ENCODE data around the gene RUNX2.

DNA sequence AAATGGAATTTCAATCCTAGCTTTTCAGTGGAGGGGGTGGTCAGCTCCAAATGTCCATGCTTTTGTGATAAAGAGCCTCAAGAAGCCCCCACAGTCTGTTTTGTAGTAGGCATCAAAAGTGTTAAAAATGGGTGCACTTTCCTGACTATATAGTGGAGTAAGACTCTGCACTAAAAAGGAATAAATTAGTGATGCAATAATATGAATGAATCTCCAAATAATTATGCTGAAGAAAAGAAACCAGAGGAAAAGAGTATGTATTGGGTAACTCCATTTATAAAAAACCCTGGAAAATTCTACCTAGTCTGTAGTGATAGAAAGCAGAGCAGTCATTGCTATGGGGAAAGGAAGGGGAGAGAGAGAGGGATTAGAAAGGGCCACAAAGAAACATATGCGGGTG is 360.1 kb downstream of the RUNX2 start:
- TF ChIP-seq CTCF (IDR thresholded peaks at IDR 0.05) (no peak), SIN3A (IDR thresholded peaks at IDR 0.05; ENCODE audit: borderline replicate concordance, insufficient read depth, low read depth, low read length) (no peak)
- TF ChIP-seq, protein P1, sequence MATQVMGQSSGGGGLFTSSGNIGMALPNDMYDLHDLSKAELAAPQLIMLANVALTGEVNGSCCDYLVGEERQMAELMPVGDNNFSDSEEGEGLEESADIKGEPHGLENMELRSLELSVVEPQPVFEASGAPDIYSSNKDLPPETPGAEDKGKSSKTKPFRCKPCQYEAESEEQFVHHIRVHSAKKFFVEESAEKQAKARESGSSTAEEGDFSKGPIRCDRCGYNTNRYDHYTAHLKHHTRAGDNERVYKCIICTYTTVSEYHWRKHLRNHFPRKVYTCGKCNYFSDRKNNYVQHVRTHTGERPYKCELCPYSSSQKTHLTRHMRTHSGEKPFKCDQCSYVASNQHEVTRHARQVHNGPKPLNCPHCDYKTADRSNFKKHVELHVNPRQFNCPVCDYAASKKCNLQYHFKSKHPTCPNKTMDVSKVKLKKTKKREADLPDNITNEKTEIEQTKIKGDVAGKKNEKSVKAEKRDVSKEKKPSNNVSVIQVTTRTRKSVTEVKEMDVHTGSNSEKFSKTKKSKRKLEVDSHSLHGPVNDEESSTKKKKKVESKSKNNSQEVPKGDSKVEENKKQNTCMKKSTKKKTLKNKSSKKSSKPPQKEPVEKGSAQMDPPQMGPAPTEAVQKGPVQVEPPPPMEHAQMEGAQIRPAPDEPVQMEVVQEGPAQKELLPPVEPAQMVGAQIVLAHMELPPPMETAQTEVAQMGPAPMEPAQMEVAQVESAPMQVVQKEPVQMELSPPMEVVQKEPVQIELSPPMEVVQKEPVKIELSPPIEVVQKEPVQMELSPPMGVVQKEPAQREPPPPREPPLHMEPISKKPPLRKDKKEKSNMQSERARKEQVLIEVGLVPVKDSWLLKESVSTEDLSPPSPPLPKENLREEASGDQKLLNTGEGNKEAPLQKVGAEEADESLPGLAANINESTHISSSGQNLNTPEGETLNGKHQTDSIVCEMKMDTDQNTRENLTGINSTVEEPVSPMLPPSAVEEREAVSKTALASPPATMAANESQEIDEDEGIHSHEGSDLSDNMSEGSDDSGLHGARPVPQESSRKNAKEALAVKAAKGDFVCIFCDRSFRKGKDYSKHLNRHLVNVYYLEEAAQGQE (IDR thresholded peaks at IDR 0.05; ENCODE audit: insufficient read depth in 1 of 2, low read depth in 2 of 2, low read length in 1 of 2), result no peak
